ENCODE data around the gene PDIA6. TPM values are rescaled to one million over a fixed set of nuclear protein-coding genes. Genes with fewer than 3 reads are reported as not detected.
"Not testable (repeated sequence)": the region's sequence is repeated elsewhere in the genome, so short reads cannot be mapped to it uniquely, and the experiment has no call there.

PDIA6 gene
- total and polyA plus RNA-seq, 10 of the 15 experiments (the other 5 are each of a cell fraction or from before 2014, with no cell fraction given): 148 to 526 (median 209) TPM

GRCh38 chr2:10780821-10781220, 31.8 kb downstream of the PDIA6 start:
- CTCF ChIA-PET: interaction anchor here (2.7 kb wide), 1 partner anchor 351 kb away, joined by 5 read pairs; no protein-coding TSS in a partner anchor
- H4K20me1 ChIP-seq (ENCODE audit: control insufficient read depth, insufficient read depth); H3K27ac ChIP-seq (ENCODE audit: control insufficient read depth, insufficient read depth); H2AFZ ChIP-seq (ENCODE audit: control insufficient read depth, low read depth, low read length); H3K9ac ChIP-seq (ENCODE audit: control insufficient read depth, insufficient read depth, low read length); BruUV-seq (replicated peaks); H3K4me2 ChIP-seq (ENCODE audit: control insufficient read depth, insufficient read depth); H3K4me1 ChIP-seq (ENCODE audit: control insufficient read depth, insufficient read depth, low read length); H3K4me3 ChIP-seq; DNase-seq (ENCODE audit: low read depth, low spot score); H3K27me3 ChIP-seq (replicated peaks in 1 of 2; ENCODE audit: control insufficient read depth in 2 of 2, insufficient read depth in 2 of 2, low read length in 1 of 2); H3K9me3 ChIP-seq (replicated peaks; ENCODE audit: control insufficient read depth, insufficient read depth, low read length); SMC1A ChIA-PET (ENCODE audit: uncharacterized antibody, unreplicated experiment); RAD21 ChIA-PET (ENCODE audit: unreplicated experiment); FAIRE-seq; H3K79me2 ChIP-seq (ENCODE audit: control insufficient read depth, insufficient read depth, low read length); intact Hi-C loops (cut with micrococcal nuclease; ENCODE audit: unreplicated experiment); ATAC-seq; in situ Hi-C loops (cut with MboI): not testable (repeated sequence)
- H3K36me3 ChIP-seq (ENCODE audit: control insufficient read depth in 2 of 2, insufficient read depth in 2 of 2, low read length in 1 of 2): peaks cover 28 to 54% of the 10 kb centered on the region in 2 experiments
- POLR2A ChIA-PET: interaction anchor here (1.0 kb wide), 1 partner anchor 17 kb away, joined by 3 read pairs; no protein-coding TSS in a partner anchor
- WGBS (ENCODE audit: insufficient coverage, insufficient replicate concordance, low lambda C conversion rate, missing lambda C conversion rate): 95% methylated on average over 11 of the region's 11 CpGs

DNA sequence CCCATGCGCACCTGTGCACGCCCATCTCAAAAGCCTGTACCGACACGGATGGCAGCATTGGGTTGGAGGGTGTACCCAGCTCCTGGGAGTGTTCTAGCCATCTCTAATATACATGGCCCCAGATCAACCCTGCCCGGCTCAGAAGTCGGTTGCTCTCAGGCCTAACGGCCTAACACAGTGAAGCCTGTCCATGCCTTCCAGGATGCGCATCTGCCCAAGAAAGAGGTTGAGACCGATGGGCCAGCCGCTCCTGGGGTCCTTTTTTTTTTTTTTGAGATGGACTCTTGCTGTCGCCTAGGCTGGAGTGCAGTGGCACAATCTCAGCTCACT, 32.1 kb downstream of the PDIA6 start:
- Histone ChIP-seq H3K4me1 (ENCODE audit: control insufficient read depth, insufficient read depth, low read length) (no peaks in the 10 kb centered on the region), H3K9ac (ENCODE audit: control insufficient read depth, insufficient read depth, low read length) (no peak overlapping the region), H3K27me3 (replicated peaks in 1 of 2; ENCODE audit: control insufficient read depth in 2 of 2, insufficient read depth in 2 of 2, low read length in 1 of 2) (no peaks in the 10 kb centered on the region), H3K9me3 (replicated peaks; ENCODE audit: control insufficient read depth, insufficient read depth, low read length) (no peaks in the 10 kb centered on the region), H3K4me2 (ENCODE audit: control insufficient read depth, insufficient read depth) (no peak overlapping the region), H3K36me3 (ENCODE audit: control insufficient read depth in 2 of 2, insufficient read depth in 2 of 2, low read length in 1 of 2) (peaks cover 28 to 52% of the 10 kb centered on the region in 2 experiments), H3K27ac (ENCODE audit: control insufficient read depth, insufficient read depth) (no peak overlapping the region), H3K79me2 (ENCODE audit: control insufficient read depth, insufficient read depth, low read length) (no peaks in the 10 kb centered on the region), H2AFZ (ENCODE audit: control insufficient read depth, low read depth, low read length) (no peak overlapping the region), H4K20me1 (ENCODE audit: control insufficient read depth, insufficient read depth) (no peaks in the 10 kb centered on the region), H3K4me3 (no peak overlapping the region)
- no peak for DNase-seq (ENCODE audit: low read depth, low spot score)
- FAIRE-seq: no peak
- TF ChIP-seq SMAD1 (IDR thresholded peaks at IDR 0.05; ENCODE audit: low read depth, partially characterized antibody) (no peak), HDGF (IDR thresholded peaks at IDR 0.05) (no peak), MYC (IDR thresholded peaks at IDR 0.05; ENCODE audit: insufficient read depth, insufficient read length, insufficient replicate concordance, low read length, severe bottlenecking) (no peak), CREM (IDR thresholded peaks at IDR 0.05; ENCODE audit: low read depth) (no peak), ETV6 (conservative IDR thresholded peaks at IDR 0.05 in 1 of 2, IDR thresholded peaks at IDR 0.05 in 1 of 2; ENCODE audit: borderline replicate concordance in 1 of 2, low read depth in 1 of 2) (no peak), EED (IDR thresholded peaks at IDR 0.05; ENCODE audit: low read depth) (no peak), KDM1A (IDR thresholded peaks at IDR 0.05; ENCODE audit: borderline replicate concordance) (no peak), NFXL1 (IDR thresholded peaks at IDR 0.05; ENCODE audit: borderline replicate concordance) (no peak)
- RAD21 ChIA-PET (ENCODE audit: unreplicated experiment): no interaction called here
- 93% methylated on average over 9 of the region's 11 CpGs for WGBS (ENCODE audit: insufficient coverage, insufficient replicate concordance, low lambda C conversion rate, missing lambda C conversion rate)
- no TSS peak for BruUV-seq (replicated peaks)
- POLR2A ChIA-PET: no interaction called here
- CTCF ChIA-PET: interaction anchor here (2.7 kb wide), 1 partner anchor 351 kb away, joined by 5 read pairs; no protein-coding TSS in a partner anchor
- ATAC-seq: no peak
- intact Hi-C loops (cut with micrococcal nuclease; ENCODE audit: unreplicated experiment): no loop called here
- in situ Hi-C loops (cut with MboI): no loop called here
- SMC1A ChIA-PET (ENCODE audit: uncharacterized antibody, unreplicated experiment): no interaction called here

Measured in GM12878 (cell line).